ENCODE results near the gene DPYSL5. TPM values are rescaled to one million over a fixed set of nuclear protein-coding genes. Genes with fewer than 3 reads are reported as not detected.

DPYSL5 gene
- total and polyA plus RNA-seq, 2 donors (not counting 3 experiments of a cell fraction or from before 2014, with no cell fraction given): not detected

DNA sequence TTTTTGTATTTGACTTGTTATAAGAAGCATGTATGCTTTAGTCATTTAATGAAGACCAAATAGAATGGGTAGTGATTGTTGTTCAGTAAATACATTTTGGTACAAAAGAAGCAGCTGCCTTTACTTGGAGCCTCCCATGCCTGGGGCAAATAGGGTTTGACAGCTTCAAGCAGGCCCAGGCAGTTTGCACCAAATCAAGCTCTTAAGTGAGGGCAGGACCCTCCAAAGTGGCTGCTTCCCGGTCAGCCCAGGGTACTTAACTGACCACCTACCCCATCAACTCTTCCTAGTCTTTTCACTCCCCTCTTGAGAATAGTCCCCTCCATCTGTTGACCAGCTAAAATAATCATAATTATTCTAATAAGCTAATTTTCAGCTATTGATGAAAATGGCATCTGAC, 127.7 kb downstream of the DPYSL5 start:
- no peaks in the 10 kb centered on the region for H3K79me2 ChIP-seq (ENCODE audit: control insufficient read depth, insufficient read depth, low read length)
- H3K27ac ChIP-seq (ENCODE audit: insufficient read depth, low read depth, low read length): no peak overlapping the region
- H3K4me2 ChIP-seq (ENCODE audit: insufficient read depth, low read length): no peak overlapping the region

More for the DNA sequence above, 127.7 kb downstream of the DPYSL5 start:
- no peaks in the 10 kb centered on the region for H3K9me1 ChIP-seq (replicated peaks; ENCODE audit: control insufficient read depth, extremely low read depth, insufficient read depth, low read length)
- no peak overlapping the region for H3K9ac ChIP-seq (replicated peaks; ENCODE audit: extremely low read depth, insufficient read depth, low read length)
- no peaks in the 10 kb centered on the region for H3K36me3 ChIP-seq (ENCODE audit: control insufficient read depth in 2 of 2, extremely low read depth in 1 of 2, insufficient read depth in 2 of 2, low read length in 2 of 2)
- no peak overlapping the region for H3K4me3 ChIP-seq (replicated peaks in 1 of 3; ENCODE audit: insufficient read depth in 1 of 3, low read depth in 1 of 3, low read length in 3 of 3)
- H3K9me3 ChIP-seq (replicated peaks; ENCODE audit: control insufficient read depth, insufficient read depth, low read length): no peaks in the 10 kb centered on the region
- no peak overlapping the region for H2AFZ ChIP-seq (ENCODE audit: low read depth, low read length)
- no TSS peak for BruUV-seq (replicated peaks)
- DNase-seq (ENCODE audit: low read depth, low spot score) (no peak), FAIRE-seq (no peak)
- CTCF ChIA-PET: interaction anchor here (0.7 to 2.1 kb wide), 9 partner anchors 8 to 129 kb away, joined by 3 to 6 read pairs (median 3); no protein-coding TSS in a partner anchor
- peaks cover 6% of the 10 kb centered on the region in 2 experiments for H3K27me3 ChIP-seq (ENCODE audit: control insufficient read depth in 2 of 2, insufficient read depth in 2 of 2, low read length in 2 of 2)
- H3K4me1 ChIP-seq (ENCODE audit: control insufficient read depth, extremely low read depth, insufficient read depth, low read length): peaks cover 2% of the 10 kb centered on the region
- H4K20me1 ChIP-seq (replicated peaks; ENCODE audit: control insufficient read depth, extremely low read depth, insufficient read depth, low read length): no peaks in the 10 kb centered on the region
- TF ChIP-seq POLR2AphosphoS5 (IDR thresholded peaks at IDR 0.05; ENCODE audit: insufficient read depth, low read depth, low read length) (no peak), MYC (IDR thresholded peaks at IDR 0.05; ENCODE audit: low read depth, low read length) (no peak), POLR2A (IDR thresholded peaks at IDR 0.05; ENCODE audit: low read depth, low read length) (no peak), JUN (IDR thresholded peaks at IDR 0.05; ENCODE audit: borderline replicate concordance, insufficient read depth, insufficient read length, low read depth) (no peak), EZH2 (IDR thresholded peaks at IDR 0.05; ENCODE audit: borderline replicate concordance, low read depth, low read length, severe bottlenecking) (no peak), FOS (IDR thresholded peaks at IDR 0.05; ENCODE audit: borderline replicate concordance, insufficient read depth, low read length) (no peak), GATA2 (IDR thresholded peaks at IDR 0.05; ENCODE audit: insufficient read depth, insufficient read length, low read depth, low read length) (no peak)
- TF ChIP-seq, protein P1, sequence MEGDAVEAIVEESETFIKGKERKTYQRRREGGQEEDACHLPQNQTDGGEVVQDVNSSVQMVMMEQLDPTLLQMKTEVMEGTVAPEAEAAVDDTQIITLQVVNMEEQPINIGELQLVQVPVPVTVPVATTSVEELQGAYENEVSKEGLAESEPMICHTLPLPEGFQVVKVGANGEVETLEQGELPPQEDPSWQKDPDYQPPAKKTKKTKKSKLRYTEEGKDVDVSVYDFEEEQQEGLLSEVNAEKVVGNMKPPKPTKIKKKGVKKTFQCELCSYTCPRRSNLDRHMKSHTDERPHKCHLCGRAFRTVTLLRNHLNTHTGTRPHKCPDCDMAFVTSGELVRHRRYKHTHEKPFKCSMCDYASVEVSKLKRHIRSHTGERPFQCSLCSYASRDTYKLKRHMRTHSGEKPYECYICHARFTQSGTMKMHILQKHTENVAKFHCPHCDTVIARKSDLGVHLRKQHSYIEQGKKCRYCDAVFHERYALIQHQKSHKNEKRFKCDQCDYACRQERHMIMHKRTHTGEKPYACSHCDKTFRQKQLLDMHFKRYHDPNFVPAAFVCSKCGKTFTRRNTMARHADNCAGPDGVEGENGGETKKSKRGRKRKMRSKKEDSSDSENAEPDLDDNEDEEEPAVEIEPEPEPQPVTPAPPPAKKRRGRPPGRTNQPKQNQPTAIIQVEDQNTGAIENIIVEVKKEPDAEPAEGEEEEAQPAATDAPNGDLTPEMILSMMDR (IDR thresholded peaks at IDR 0.05; ENCODE audit: extremely low read depth in 1 of 2, insufficient read depth in 1 of 2, low read depth in 1 of 2, low read length in 2 of 2): no peak
- TF ChIP-seq, protein P2, sequence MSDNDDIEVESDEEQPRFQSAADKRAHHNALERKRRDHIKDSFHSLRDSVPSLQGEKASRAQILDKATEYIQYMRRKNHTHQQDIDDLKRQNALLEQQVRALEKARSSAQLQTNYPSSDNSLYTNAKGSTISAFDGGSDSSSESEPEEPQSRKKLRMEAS (IDR thresholded peaks at IDR 0.05; ENCODE audit: insufficient read depth, insufficient read length): no peak
- POLR2A ChIA-PET: no interaction called here
- intact Hi-C loops (cut with micrococcal nuclease) (no loop called here), dilution Hi-C loops (cut with MboI; ENCODE audit: extremely low pct_ligation_motif_present, low sequenced_read_pairs) (no loop called here)
